ENCODE data around the gene GJA1.

GRCh38 chr6:121436960-121437850 is 1.8 kb downstream of the GJA1 start:
- TF ChIP-seq CTCF (conservative IDR thresholded peaks at IDR 0.05; ENCODE audit: low read depth, low read length) (no peak), EZH2 (IDR thresholded peaks at IDR 0.05; ENCODE audit: borderline replicate concordance, low read depth, low read length, poor library complexity, severe bottlenecking) (no peak)
